ENCODE results near the gene USB1.

USB1 gene

GRCh38 chr16:57962046-57962445 is 39.2 kb upstream of the USB1 start:
- TF ChIP-seq GATA3 (IDR thresholded peaks at IDR 0.05; ENCODE audit: low read depth, low read length): no peak
- TF ChIP-seq GATA2 (IDR thresholded peaks at IDR 0.05; ENCODE audit: low read depth, low read length): no peak

GRCh38 chr16:57962756-57963155 is 38.5 kb upstream of the USB1 start:
- TF ChIP-seq GATA2 (IDR thresholded peaks at IDR 0.05; ENCODE audit: low read depth, low read length): no peak
- TF ChIP-seq GATA3 (IDR thresholded peaks at IDR 0.05; ENCODE audit: low read depth, low read length): no peak

GRCh38 chr16:57964157-57964700 is 37.0 kb upstream of the USB1 start:
- TF ChIP-seq GATA2 (IDR thresholded peaks at IDR 0.05; ENCODE audit: low read depth, low read length) (no peak), GATA3 (IDR thresholded peaks at IDR 0.05; ENCODE audit: low read depth, low read length) (no peak)

- no peak for TF ChIP-seq GATA2 (IDR thresholded peaks at IDR 0.05; ENCODE audit: low read depth, low read length)
- no peak for TF ChIP-seq GATA3 (IDR thresholded peaks at IDR 0.05; ENCODE audit: low read depth, low read length)
Observed at GRCh38 chr16:57966204-57966771, 34.9 kb upstream of the USB1 start.

GRCh38 chr16:57966986-57967385 is 34.2 kb upstream of the USB1 start:
- TF ChIP-seq GATA3 (IDR thresholded peaks at IDR 0.05; ENCODE audit: low read depth, low read length) (no peak), GATA2 (IDR thresholded peaks at IDR 0.05; ENCODE audit: low read depth, low read length) (no peak)

- TF ChIP-seq GATA2 (IDR thresholded peaks at IDR 0.05; ENCODE audit: low read depth, low read length) (no peak), GATA3 (IDR thresholded peaks at IDR 0.05; ENCODE audit: low read depth, low read length) (no peak)
Observed at GRCh38 chr16:57967916-57968315, 33.3 kb upstream of the USB1 start.

GRCh38 chr16:57969451-57970123 is 31.6 kb upstream of the USB1 start:
- TF ChIP-seq GATA2 (IDR thresholded peaks at IDR 0.05; ENCODE audit: low read depth, low read length) (no peak), GATA3 (IDR thresholded peaks at IDR 0.05; ENCODE audit: low read depth, low read length) (no peak)

- no peak for TF ChIP-seq GATA3 (IDR thresholded peaks at IDR 0.05; ENCODE audit: low read depth, low read length)
- TF ChIP-seq GATA2 (IDR thresholded peaks at IDR 0.05; ENCODE audit: low read depth, low read length): no peak
Observed at GRCh38 chr16:57970319-57970718, 30.9 kb upstream of the USB1 start.

GRCh38 chr16:57970970-57971369 is 30.2 kb upstream of the USB1 start, which contains the start of gene CNGB1:
Gene CNGB1 (minus strand): TSS chr16:57971128. CDS start chr16:57967286, 3,842 bp downstream.
- TF ChIP-seq GATA3 (IDR thresholded peaks at IDR 0.05; ENCODE audit: low read depth, low read length): no peak
- no peak for TF ChIP-seq GATA2 (IDR thresholded peaks at IDR 0.05; ENCODE audit: low read depth, low read length)

GRCh38 chr16:57971848-57972247 is 29.4 kb upstream of the USB1 start:
- TF ChIP-seq GATA3 (IDR thresholded peaks at IDR 0.05; ENCODE audit: low read depth, low read length) (no peak), GATA2 (IDR thresholded peaks at IDR 0.05; ENCODE audit: low read depth, low read length) (no peak)

- TF ChIP-seq GATA3 (IDR thresholded peaks at IDR 0.05; ENCODE audit: low read depth, low read length) (no peak), GATA2 (IDR thresholded peaks at IDR 0.05; ENCODE audit: low read depth, low read length) (no peak)
Observed at GRCh38 chr16:57972306-57972705, 28.9 kb upstream of the USB1 start.

- TF ChIP-seq GATA2 (IDR thresholded peaks at IDR 0.05; ENCODE audit: low read depth, low read length) (no peak), GATA3 (IDR thresholded peaks at IDR 0.05; ENCODE audit: low read depth, low read length) (no peak)
Observed at GRCh38 chr16:57976331-57976796, 24.8 kb upstream of the USB1 start.

GRCh38 chr16:57977418-57978069 is 23.7 kb upstream of the USB1 start:
- no peak for TF ChIP-seq GATA2 (IDR thresholded peaks at IDR 0.05; ENCODE audit: low read depth, low read length)
- TF ChIP-seq GATA3 (IDR thresholded peaks at IDR 0.05; ENCODE audit: low read depth, low read length): no peak

- TF ChIP-seq GATA2 (IDR thresholded peaks at IDR 0.05; ENCODE audit: low read depth, low read length) (no peak), GATA3 (IDR thresholded peaks at IDR 0.05; ENCODE audit: low read depth, low read length) (no peak)
Observed at GRCh38 chr16:57979006-57979585, 22.1 kb upstream of the USB1 start.

All from SH-SY5Y (cell line).